ENCODE measurements around the gene SGIP1.

SGIP1 gene

DNA sequence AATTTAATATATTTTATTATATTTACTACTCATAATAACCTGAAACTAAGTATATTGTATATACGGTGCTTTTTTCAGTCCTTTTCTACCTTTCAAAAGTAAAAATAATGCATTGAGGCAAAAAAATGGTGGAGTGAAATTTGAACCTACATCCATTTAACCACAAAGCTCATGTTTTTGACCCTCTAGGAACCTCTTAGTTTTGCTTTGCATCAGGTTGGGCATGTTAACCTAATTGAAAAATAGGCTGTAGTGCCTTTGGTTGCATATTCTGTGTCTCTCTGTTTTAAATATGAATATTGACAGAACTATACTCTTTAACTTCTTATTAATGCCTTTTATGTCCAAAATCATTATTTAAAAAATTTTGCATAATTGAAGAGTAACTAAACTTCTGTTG lies 3.8 kb downstream of the SGIP1 start:
- TF ChIP-seq, protein P1, sequence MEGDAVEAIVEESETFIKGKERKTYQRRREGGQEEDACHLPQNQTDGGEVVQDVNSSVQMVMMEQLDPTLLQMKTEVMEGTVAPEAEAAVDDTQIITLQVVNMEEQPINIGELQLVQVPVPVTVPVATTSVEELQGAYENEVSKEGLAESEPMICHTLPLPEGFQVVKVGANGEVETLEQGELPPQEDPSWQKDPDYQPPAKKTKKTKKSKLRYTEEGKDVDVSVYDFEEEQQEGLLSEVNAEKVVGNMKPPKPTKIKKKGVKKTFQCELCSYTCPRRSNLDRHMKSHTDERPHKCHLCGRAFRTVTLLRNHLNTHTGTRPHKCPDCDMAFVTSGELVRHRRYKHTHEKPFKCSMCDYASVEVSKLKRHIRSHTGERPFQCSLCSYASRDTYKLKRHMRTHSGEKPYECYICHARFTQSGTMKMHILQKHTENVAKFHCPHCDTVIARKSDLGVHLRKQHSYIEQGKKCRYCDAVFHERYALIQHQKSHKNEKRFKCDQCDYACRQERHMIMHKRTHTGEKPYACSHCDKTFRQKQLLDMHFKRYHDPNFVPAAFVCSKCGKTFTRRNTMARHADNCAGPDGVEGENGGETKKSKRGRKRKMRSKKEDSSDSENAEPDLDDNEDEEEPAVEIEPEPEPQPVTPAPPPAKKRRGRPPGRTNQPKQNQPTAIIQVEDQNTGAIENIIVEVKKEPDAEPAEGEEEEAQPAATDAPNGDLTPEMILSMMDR (IDR thresholded peaks at IDR 0.05; ENCODE audit: insufficient read depth, low read depth, low read length, missing control alignments), result no peak
- DNase-seq (ENCODE audit: low read depth), result no peak
- no peak overlapping the region for H3K4me3 ChIP-seq (ENCODE audit: low read depth, low read length)

DNA sequence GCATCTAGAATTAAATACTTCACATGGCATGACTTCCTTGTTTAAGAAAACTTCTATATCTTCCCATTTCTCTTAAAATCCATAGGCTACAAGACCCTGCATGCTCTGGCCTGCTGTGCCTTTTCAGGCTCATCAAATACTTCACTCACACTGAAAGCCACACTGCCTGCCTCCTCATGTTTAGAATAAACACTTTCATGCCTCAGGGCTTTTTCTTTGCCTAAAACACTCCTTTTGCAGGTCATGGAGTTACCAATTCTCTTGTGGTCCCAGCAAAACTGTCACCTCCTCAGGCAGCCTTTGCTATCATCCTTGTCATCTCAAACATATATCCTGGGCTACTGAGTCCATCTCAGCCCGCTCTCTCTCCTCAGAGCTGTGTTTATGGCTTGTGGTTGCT lies 5.5 kb downstream of the SGIP1 start:
- no peak overlapping the region for H3K4me3 ChIP-seq (ENCODE audit: low read depth, low read length)
- TF ChIP-seq, protein P1 (IDR thresholded peaks at IDR 0.05; ENCODE audit: insufficient read depth, low read depth, low read length, missing control alignments), result no peak
- no peak for DNase-seq (ENCODE audit: low read depth)

DNA sequence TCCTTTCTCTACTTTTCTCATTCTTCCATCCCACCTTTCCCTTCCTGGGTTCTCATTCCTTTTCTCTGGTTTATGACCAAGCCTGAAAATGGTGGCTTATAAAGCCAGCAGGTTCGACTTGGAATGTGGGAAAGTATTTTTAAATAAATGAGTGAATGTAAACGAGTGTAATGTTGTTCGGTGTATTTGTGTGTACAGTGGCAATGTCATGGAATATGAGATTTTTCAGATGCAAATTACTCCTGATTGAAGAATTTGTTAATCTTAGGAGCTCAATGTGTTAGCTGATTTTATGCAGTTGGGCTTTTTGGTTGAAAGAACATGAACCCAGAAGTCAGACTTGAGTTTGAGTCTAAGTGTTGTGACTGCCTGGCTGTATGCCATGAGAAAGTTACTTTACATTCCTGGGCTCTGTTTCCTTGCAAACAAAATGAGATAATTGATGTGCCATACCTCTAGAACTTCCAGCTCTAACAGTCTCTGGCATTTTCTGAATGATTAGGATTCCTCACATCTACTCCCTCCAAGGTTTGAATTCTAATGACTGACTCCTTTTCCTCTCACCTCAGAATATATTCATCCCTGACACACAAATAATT lies 6.6 kb downstream of the SGIP1 start:
- no peak overlapping the region for H3K4me3 ChIP-seq (ENCODE audit: low read depth, low read length)
- no peak for DNase-seq (ENCODE audit: low read depth)
- TF ChIP-seq, protein P1 (IDR thresholded peaks at IDR 0.05; ENCODE audit: insufficient read depth, low read depth, low read length, missing control alignments), result no peak

DNA sequence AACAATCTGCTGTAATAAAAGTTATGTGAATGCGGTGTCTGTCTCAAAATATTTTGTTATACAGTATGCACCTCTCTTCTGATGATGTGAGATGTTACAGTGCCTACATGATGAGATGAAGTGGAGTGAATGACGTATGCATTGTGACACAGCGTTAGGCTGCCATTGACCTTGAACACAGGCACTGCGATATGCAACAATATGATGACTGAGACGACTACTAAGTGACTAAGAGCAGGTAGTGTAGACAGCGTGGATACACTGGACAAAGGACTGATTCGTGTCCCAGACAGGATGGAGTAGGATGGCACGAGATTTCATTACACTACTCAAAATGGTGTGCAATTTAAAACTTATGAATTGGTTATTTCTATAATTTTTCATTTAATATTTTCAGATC lies 8.4 kb downstream of the SGIP1 start:
- H3K4me3 ChIP-seq (ENCODE audit: low read depth, low read length), result no peak overlapping the region
- TF ChIP-seq, protein P1 (IDR thresholded peaks at IDR 0.05; ENCODE audit: insufficient read depth, low read depth, low read length, missing control alignments), result no peak
- DNase-seq (ENCODE audit: low read depth), result no peak

DNA sequence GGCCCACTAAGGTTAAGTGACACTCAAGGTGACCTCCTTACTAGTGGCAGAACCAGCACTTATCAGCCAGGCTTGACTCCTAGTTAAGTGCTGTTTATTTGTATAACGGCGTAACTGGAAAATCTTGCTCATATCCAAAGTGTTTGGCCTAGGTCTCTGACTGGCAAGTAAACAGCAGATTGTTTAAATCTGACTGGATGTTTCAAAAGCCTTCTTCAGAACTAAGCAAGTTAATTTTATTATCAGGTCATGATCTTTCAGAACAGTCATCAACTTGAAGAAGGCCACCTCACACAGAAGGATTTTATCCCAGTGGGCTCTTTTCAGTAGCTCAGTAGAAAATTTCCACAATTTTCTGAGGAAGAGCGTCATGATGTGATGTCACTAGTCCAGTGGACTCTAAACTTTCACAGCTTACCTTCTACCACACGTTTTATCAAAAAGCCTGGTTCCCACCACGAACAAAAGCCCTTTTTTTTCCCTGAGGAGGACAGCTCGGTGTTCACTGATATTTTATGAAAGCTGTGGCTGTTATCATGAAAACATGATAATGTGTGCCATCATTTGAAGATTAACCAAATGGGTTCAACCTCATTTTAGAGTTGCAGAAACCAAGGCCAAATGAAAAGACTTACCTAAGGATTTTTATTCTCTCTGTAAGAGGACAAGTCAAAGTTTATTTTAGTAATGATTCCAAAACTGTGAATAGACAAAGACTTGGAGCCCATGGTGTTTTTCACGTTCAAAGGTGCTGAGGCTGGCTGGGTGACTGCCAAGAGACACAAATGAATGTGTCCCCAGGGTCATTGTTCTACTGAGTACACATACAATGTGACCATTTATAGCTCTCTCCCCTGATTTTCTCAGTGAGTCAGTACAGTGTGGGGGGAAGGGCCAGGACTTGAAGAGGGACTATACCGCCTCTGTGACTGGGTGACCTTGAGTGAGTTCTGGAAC lies 9.1 kb downstream of the SGIP1 start:
- TF ChIP-seq, protein P1 (IDR thresholded peaks at IDR 0.05; ENCODE audit: insufficient read depth, low read depth, low read length, missing control alignments), result no peak
- no peak for DNase-seq (ENCODE audit: low read depth)
- no peak overlapping the region for H3K4me3 ChIP-seq (ENCODE audit: low read depth, low read length)

DNA sequence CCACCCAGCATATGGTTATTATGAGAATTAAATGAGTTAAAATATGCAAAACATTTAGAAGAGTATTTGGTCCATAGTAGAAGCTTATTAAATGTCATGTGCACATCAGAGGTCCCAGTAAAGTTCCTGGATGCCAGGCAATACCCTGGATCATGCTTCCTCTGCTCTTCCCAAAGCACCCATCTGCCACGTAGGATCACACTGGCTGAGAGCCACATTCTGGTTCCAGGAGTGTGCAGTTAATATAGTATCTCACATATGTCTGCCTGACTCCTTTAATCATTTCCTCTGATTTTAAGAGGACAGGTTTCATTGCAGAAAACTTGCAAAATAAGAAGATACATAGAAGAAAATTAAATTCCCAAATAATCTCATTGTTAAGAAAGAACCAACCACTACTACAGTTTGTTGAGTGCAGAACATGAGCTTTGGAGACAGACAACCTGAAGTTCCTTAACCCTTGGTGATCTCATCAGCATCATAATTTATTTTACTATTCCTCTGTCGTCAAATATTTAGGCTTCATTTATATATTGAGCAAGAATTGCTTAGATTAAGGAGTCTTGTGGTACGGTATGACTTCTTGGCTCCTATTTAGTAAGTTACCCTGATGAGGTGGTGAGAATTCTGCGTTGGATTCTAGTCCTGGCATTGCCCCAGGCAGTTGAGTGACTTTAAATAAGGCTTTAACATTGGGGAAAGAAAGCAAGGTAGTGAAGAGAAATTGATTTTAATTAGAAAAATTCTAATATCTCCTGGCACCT lies 12.3 kb downstream of the SGIP1 start:
- no peak overlapping the region for H3K4me3 ChIP-seq (ENCODE audit: low read depth, low read length)
- TF ChIP-seq, protein P1 (IDR thresholded peaks at IDR 0.05; ENCODE audit: insufficient read depth, low read depth, low read length, missing control alignments), result no peak
- no peak for DNase-seq (ENCODE audit: low read depth)
